Midbrain (tissue), 1 donor: ENCODE results near the gene SNF8.

Source experiments
- DNase-seq: peaks from one replicate; lab custom pipeline; 2025; lab: John Stamatoyannopoulos, UW

SNF8 gene

GRCh38 chr17:48890086-48890485 lies 54.6 kb downstream of the SNF8 start:
- no peak for DNase-seq

- DNase-seq: no peak
Measured at GRCh38 chr17:48883171-48883570, 61.5 kb downstream of the SNF8 start.

GRCh38 chr17:48882272-48882671 lies 62.4 kb downstream of the SNF8 start:
- no peak for DNase-seq
